Prostate gland (tissue), 2 donors: Measurements from ENCODE around the gene CPXM2.

Experiments used
- POLR2AphosphoS5 ChIP-seq: sonication (generic); formaldehyde crosslinking; IDR thresholded peaks from one replicate; pipeline ENCODE4 v1.6.1; 2017; ENCODE audit warnings: antibody characterized with exemption
- TF ChIP-seq, protein P1 (sequence below), 4 experiments: fragments of 200-600 bp in 2 of 4; fragments of 450-650 bp in 2 of 4; sonication (generic) in 2 of 4; IDR thresholded peaks; 1 replicate in 3 of 4; 2 replicates in 1 of 4; pipeline ENCODE4 v1.5.1; 2016 to 2019; ENCODE audit warnings: antibody characterized with exemption in 4 of 4, mild to moderate bottlenecking in 2 of 4, moderate library complexity in 2 of 4

DNA sequence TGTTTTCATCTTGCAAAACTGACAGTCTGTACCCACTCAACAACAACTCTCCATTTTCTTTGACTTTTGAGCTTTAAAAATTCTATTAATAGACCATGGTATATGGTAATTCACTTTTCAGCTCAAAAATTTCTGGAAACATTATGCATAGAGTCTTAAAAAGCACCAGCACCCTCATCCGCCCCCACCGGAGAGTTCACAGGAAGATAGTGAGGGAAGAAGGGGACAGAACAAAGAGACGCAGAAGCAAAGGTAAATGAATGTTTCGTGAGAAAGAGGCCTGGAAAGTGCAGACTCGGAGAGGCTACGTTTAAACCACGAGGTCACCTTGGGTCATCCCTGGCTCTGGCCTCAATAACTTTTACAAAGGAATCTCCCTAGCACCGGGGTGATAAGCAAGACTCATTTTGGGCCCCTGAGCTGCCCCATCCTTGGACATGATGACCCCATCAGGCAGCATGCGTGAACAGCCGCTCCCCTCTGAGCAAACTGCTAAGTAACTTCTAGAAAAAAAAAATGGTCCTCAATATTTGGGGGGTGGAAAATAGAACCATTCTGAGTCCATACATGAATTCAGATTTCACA is 96.3 kb downstream of the CPXM2 start:
- TF ChIP-seq, protein P1, sequence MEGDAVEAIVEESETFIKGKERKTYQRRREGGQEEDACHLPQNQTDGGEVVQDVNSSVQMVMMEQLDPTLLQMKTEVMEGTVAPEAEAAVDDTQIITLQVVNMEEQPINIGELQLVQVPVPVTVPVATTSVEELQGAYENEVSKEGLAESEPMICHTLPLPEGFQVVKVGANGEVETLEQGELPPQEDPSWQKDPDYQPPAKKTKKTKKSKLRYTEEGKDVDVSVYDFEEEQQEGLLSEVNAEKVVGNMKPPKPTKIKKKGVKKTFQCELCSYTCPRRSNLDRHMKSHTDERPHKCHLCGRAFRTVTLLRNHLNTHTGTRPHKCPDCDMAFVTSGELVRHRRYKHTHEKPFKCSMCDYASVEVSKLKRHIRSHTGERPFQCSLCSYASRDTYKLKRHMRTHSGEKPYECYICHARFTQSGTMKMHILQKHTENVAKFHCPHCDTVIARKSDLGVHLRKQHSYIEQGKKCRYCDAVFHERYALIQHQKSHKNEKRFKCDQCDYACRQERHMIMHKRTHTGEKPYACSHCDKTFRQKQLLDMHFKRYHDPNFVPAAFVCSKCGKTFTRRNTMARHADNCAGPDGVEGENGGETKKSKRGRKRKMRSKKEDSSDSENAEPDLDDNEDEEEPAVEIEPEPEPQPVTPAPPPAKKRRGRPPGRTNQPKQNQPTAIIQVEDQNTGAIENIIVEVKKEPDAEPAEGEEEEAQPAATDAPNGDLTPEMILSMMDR (IDR thresholded peaks at IDR 0.05): no peak
- no peak for TF ChIP-seq POLR2AphosphoS5
